ENCODE data around the gene MYRF.

Gene MYRF

DNA sequence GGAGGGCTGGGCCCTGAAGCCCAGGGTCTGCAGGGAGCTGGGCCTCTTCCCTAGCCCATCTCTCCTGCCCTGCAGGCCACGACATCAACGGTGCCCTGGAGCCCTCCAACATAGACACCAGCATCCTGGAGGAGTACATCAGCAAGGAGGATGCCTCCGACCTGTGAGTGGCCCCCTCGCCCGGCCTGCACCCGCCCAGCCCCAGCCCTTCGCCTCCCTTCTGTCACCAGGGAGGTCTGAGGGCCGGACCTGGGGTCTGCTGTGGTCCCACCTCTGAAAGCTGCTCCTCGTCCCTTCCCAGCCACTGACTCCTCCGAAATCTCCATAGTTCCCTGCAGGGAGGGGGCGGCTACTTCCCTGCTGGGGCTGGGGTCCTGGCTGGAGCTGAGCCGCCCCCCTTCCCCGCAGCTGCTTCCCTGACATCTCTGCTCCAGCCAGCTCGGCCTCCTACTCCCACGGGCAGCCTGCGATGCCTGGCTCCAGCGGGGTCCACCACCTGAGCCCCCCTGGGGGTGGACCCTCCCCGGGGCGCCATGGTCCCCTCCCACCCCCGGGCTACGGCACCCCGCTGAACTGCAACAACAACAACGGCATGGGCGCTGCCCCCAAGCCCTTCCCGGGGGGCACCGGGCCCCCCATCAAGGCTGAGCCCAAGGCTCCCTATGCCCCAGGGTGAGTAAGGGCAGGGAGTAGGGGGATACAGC lies 13.3 kb downstream of the MYRF start:
- H3K9me3 ChIP-seq (ENCODE audit: control insufficient read depth, low read length) = no peaks in the 10 kb centered on the region
- H3K4me1 ChIP-seq (ENCODE audit: control insufficient read depth, insufficient read depth, low read length) = peaks cover 48% of the 10 kb centered on the region
- H3K4me3 ChIP-seq (ENCODE audit: insufficient read depth, low read depth, low read length) = no peak overlapping the region
- no peak overlapping the region for H3K27ac ChIP-seq (ENCODE audit: insufficient read depth, low read depth, low read length, poor library complexity, severe bottlenecking)
- no peaks in the 10 kb centered on the region for H3K27me3 ChIP-seq (ENCODE audit: control insufficient read depth, insufficient read depth, low read length, poor library complexity, severe bottlenecking)
- 85 to 87% methylated on average over 26 of the region's 26 CpGs for WGBS, 2 experiments
- H3K36me3 ChIP-seq (ENCODE audit: control insufficient read depth, insufficient read depth, low read length) = no peaks in the 10 kb centered on the region

DNA sequence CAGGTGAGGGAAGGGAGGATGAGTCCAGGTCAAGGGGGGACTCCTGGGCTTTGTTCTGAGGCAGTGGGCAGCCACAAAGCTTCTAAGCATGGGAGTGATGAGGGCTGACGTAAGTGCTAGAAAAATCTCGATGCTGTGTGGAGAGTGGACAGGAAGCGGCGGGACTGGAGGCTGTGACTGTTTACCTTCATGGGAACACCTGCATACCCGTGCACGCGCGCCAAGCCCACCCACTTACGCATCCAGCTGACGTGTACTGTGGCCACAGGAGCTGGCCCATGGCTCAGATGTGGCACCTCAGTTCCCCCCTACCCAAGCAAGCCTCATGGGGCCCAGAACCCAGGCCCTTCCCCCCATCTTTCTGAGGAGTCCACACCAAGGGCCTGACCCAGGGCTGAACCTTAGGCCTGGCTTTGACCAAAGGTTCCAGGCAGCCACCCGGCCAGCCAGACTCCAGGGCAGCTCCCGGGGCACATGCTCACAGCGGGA lies 14.0 kb downstream of the MYRF start:
- Histone ChIP-seq H3K4me3 (ENCODE audit: insufficient read depth, low read depth, low read length) (no peak overlapping the region), H3K4me1 (ENCODE audit: control insufficient read depth, insufficient read depth, low read length) (peaks cover 44% of the 10 kb centered on the region), H3K27ac (ENCODE audit: insufficient read depth, low read depth, low read length, poor library complexity, severe bottlenecking) (no peak overlapping the region), H3K9me3 (ENCODE audit: control insufficient read depth, low read length) (no peaks in the 10 kb centered on the region), H3K27me3 (ENCODE audit: control insufficient read depth, insufficient read depth, low read length, poor library complexity, severe bottlenecking) (no peaks in the 10 kb centered on the region), H3K36me3 (ENCODE audit: control insufficient read depth, insufficient read depth, low read length) (no peaks in the 10 kb centered on the region)
- WGBS, 2 experiments = 93 to 94% methylated on average over 13 of the region's 13 CpGs

DNA sequence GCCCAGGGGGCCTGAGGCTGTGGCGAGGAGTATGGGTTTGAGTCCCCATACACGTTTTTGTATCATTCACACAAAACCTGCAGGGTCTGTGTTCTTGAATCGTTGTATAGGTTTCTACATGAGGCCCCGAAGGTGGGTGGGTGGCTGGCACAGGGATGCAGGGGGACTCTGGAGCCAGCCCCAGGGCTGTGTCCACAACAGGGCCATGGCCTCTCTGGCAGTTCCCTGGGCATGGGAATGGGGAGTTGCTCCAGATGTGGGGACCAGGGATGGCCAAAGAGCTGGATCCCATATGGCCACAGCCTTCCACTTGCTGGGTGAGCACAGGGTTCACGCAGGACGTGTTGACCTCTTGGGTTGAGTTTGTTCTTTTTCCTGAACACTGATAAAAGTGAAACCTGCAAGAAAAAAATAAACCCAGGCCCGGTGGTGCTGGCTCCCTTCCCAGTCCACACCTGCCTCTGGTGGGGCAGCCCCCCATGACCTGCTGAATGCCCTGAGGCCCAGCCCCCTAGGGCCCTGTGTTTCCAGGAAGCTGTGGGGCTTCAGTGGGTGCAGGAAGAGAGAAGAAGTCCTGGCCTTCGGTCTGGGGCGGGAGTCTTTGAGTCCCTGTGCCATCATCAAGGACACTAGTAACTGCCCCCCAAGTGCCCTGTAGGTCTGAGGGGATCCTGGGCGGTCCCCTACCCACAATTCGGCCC lies 16.1 kb downstream of the MYRF start:
- Histone ChIP-seq H3K36me3 (ENCODE audit: control insufficient read depth, insufficient read depth, low read length) (no peaks in the 10 kb centered on the region), H3K27me3 (ENCODE audit: control insufficient read depth, insufficient read depth, low read length, poor library complexity, severe bottlenecking) (no peaks in the 10 kb centered on the region), H3K9me3 (ENCODE audit: control insufficient read depth, low read length) (no peaks in the 10 kb centered on the region), H3K4me1 (ENCODE audit: control insufficient read depth, insufficient read depth, low read length) (peaks cover 43% of the 10 kb centered on the region), H3K27ac (ENCODE audit: insufficient read depth, low read depth, low read length, poor library complexity, severe bottlenecking) (no peak overlapping the region), H3K4me3 (ENCODE audit: insufficient read depth, low read depth, low read length) (no peak overlapping the region)
- 89 to 93% methylated on average over 11 of the region's 11 CpGs for WGBS, 2 experiments

DNA sequence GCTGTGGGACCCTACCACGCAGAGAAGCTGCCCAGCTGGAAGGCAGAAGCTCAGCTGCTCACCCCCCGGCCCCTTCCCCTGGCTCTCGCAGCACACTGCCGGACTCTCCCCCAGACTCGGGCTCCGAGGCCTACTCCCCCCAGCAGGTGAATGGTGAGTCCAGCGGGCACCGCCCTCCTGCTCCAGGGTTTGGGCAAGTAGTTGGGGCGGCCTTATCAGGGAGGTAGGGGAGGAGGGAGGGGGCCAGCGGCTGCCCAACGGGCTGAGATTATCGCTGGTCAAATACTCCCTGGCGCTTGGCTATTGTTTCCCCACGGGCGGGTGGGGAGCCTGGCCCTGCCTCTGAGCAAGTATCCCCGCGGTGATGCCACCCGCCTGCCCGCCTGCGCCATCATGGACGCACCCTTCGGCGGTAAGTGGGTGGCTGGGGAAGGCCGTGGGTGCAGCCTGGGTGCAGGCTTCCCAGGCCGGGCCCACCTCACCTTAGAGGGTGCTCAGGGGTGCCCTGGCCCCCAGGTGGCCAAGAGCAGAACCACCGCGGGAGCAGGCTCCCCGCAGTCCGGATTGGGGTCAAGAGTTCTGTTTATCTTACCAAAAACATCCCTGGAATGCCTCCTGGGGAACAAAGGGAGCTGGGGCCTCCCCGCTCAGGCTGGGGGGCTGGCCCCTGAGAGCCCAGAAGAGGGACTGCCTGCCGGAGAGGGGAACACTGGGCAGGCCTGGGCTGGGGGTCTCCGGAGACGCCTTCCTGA lies 16.9 kb downstream of the MYRF start:
- H3K4me1 ChIP-seq (ENCODE audit: control insufficient read depth, insufficient read depth, low read length) = peaks cover 42% of the 10 kb centered on the region
- H3K27ac ChIP-seq (ENCODE audit: insufficient read depth, low read depth, low read length, poor library complexity, severe bottlenecking) = no peak overlapping the region
- H3K36me3 ChIP-seq (ENCODE audit: control insufficient read depth, insufficient read depth, low read length) = no peaks in the 10 kb centered on the region
- WGBS, 2 experiments = 83 to 85% methylated on average over 33 of the region's 33 CpGs
- H3K27me3 ChIP-seq (ENCODE audit: control insufficient read depth, insufficient read depth, low read length, poor library complexity, severe bottlenecking) = no peaks in the 10 kb centered on the region
- no peak overlapping the region for H3K4me3 ChIP-seq (ENCODE audit: insufficient read depth, low read depth, low read length)
- H3K9me3 ChIP-seq (ENCODE audit: control insufficient read depth, low read length) = no peaks in the 10 kb centered on the region

DNA sequence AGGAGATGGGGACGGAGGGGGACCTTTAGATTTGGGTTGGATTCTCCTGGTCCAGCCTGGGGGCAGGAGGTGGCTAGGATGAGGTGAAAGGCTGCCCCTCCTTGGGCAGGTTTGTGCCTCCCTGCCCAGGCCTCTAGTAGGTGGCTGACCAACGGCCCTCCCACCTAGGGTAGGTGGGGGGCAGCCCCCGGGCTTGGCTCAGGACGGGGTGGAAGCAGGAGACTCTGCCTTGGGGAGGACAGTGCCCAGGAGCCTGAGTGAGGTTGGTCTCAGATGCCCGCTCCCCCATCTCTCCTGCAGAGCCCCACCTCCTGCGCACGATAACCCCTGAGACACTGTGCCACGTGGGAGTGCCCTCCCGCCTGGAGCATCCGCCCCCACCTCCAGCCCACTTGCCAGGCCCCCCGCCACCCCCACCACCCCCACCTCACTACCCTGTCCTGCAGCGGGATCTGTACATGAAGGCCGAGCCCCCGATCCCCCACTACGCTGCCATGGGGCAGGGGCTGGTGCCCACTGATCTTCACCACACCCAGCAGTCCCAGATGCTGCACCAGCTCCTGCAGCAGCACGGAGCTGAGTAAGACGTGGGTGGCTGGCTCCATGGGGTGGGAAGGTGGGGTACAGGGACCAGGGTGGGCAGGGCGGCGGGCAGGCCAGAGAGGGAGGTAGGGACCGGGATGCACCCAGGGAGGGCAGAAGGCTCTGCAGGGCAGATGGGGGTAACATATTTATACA lies 17.7 kb downstream of the MYRF start:
- no peaks in the 10 kb centered on the region for H3K27me3 ChIP-seq (ENCODE audit: control insufficient read depth, insufficient read depth, low read length, poor library complexity, severe bottlenecking)
- H3K36me3 ChIP-seq (ENCODE audit: control insufficient read depth, insufficient read depth, low read length) = no peaks in the 10 kb centered on the region
- no peaks in the 10 kb centered on the region for H3K9me3 ChIP-seq (ENCODE audit: control insufficient read depth, low read length)
- WGBS, 2 experiments = 90 to 94% methylated on average over 19 of the region's 20 CpGs
- peaks cover 34% of the 10 kb centered on the region for H3K4me1 ChIP-seq (ENCODE audit: control insufficient read depth, insufficient read depth, low read length)
- no peak overlapping the region for H3K27ac ChIP-seq (ENCODE audit: insufficient read depth, low read depth, low read length, poor library complexity, severe bottlenecking)
- H3K4me3 ChIP-seq (ENCODE audit: insufficient read depth, low read depth, low read length) = no peak overlapping the region

DNA sequence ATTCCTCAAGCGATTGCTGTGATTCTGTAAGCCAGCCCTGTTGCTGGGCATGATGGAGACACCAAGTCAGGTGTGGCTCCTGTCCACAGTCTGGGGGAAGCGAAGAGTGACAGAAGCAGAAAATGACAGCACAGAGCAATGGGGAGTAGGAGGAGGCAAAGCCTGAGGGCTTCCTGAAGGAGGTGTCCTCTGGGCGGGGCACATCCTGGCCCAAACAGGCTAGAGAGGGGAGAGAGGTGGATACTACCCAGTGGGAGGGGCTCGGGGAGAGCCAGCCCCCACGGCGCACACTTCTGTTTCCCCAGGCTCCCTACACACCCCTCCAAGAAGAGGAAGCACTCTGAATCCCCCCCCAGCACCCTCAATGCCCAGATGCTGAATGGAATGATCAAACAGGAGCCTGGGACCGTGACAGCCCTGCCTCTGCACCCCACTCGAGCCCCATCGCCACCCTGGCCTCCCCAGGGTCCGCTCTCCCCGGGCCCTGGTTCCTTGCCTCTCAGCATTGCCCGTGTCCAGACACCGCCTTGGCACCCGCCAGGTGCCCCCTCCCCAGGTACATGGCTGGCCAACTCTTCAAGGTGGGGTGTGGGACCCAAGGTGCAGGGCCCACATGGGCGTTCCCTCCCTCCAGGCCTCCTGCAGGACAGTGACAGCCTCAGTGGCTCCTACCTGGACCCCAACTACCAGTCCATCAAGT lies 18.9 kb downstream of the MYRF start:
- H3K9me3 ChIP-seq (ENCODE audit: control insufficient read depth, low read length) = no peaks in the 10 kb centered on the region
- peaks cover 23% of the 10 kb centered on the region for H3K4me1 ChIP-seq (ENCODE audit: control insufficient read depth, insufficient read depth, low read length)
- WGBS, 2 experiments = 90 to 91% methylated on average over 15 of the region's 15 CpGs
- no peaks in the 10 kb centered on the region for H3K27me3 ChIP-seq (ENCODE audit: control insufficient read depth, insufficient read depth, low read length, poor library complexity, severe bottlenecking)
- H3K4me3 ChIP-seq (ENCODE audit: insufficient read depth, low read depth, low read length) = no peak overlapping the region
- H3K36me3 ChIP-seq (ENCODE audit: control insufficient read depth, insufficient read depth, low read length) = no peaks in the 10 kb centered on the region
- H3K27ac ChIP-seq (ENCODE audit: insufficient read depth, low read depth, low read length, poor library complexity, severe bottlenecking) = no peak overlapping the region

DNA sequence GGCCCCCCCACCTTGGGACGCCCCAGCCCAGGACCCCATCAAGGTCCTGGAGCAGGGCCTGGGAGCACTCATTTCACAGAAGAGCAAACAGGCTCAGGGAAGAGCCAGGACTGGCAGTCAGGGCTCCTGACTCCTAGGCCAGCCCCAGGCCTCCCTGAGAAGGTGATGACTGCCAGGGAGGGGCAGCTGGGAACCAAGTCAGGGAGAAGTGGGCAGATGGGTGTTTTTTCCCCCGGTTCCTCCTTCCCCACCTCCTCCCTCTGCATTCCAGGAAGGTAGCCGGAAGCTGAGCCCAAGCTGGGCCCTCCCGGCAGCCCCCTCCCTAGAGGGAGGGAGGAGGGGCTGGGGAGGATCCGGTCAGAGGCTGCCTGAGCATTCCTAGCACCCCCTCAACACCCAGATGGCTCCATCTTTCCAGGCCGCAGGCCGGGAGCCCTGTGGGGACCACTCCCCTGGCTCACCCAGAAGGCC lies 19.6 kb downstream of the MYRF start:
- WGBS, 2 experiments = 54 to 62% methylated on average over 6 of the region's 7 CpGs
- Histone ChIP-seq H3K4me1 (ENCODE audit: control insufficient read depth, insufficient read depth, low read length) (peaks cover 23% of the 10 kb centered on the region), H3K4me3 (ENCODE audit: insufficient read depth, low read depth, low read length) (no peak overlapping the region), H3K9me3 (ENCODE audit: control insufficient read depth, low read length) (no peaks in the 10 kb centered on the region), H3K27ac (ENCODE audit: insufficient read depth, low read depth, low read length, poor library complexity, severe bottlenecking) (no peak overlapping the region), H3K36me3 (ENCODE audit: control insufficient read depth, insufficient read depth, low read length) (no peaks in the 10 kb centered on the region), H3K27me3 (ENCODE audit: control insufficient read depth, insufficient read depth, low read length, poor library complexity, severe bottlenecking) (no peaks in the 10 kb centered on the region)

DNA sequence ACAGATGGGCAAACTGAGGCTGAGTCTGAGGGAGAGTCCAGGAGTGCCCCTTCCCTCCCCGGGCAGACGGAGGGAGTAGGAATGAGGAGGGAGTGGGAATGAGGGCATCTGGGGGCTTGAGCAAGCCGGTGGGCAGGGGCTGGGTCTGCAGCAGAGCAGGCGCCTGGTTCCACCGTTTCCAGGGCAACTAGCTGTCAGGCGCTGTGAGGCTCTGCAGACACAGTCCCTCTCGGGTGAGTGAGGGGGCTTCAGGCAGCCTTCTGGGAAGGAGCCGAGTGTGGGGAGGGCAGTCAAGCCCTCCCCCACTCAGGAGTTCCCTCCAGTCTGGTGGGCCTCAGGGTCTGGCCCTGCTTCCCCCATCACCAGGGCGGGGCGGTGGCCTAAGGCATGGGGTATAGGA lies 20.9 kb downstream of the MYRF start:
- H3K27ac ChIP-seq (ENCODE audit: insufficient read depth, low read depth, low read length, poor library complexity, severe bottlenecking) = no peak overlapping the region
- H3K4me3 ChIP-seq (ENCODE audit: insufficient read depth, low read depth, low read length) = no peak overlapping the region
- no peaks in the 10 kb centered on the region for H3K36me3 ChIP-seq (ENCODE audit: control insufficient read depth, insufficient read depth, low read length)
- 66 to 76% methylated on average over 10 of the region's 10 CpGs for WGBS, 2 experiments
- H3K27me3 ChIP-seq (ENCODE audit: control insufficient read depth, insufficient read depth, low read length, poor library complexity, severe bottlenecking) = no peaks in the 10 kb centered on the region
- peaks cover 23% of the 10 kb centered on the region for H3K4me1 ChIP-seq (ENCODE audit: control insufficient read depth, insufficient read depth, low read length)
- H3K9me3 ChIP-seq (ENCODE audit: control insufficient read depth, low read length) = no peaks in the 10 kb centered on the region

DNA sequence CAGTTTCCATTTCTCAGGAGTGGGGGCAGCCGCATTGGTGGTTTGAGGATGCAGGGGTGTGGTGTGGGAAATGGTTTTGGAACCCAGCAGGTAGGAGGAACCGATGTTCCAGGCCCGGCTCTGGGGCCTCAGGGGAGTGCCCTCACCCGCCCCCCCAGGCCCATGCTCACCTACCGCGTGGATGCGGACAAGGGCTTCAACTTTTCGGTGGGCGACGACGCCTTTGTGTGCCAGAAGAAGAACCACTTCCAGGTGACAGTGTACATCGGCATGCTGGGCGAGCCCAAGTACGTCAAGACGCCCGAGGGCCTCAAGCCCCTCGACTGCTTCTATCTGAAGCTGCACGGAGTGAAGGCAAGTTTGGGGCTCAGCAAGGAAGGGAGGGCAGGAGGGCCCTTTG lies 21.4 kb downstream of the MYRF start:
- Histone ChIP-seq H3K4me3 (ENCODE audit: insufficient read depth, low read depth, low read length) (no peak overlapping the region), H3K27me3 (ENCODE audit: control insufficient read depth, insufficient read depth, low read length, poor library complexity, severe bottlenecking) (no peaks in the 10 kb centered on the region), H3K36me3 (ENCODE audit: control insufficient read depth, insufficient read depth, low read length) (no peaks in the 10 kb centered on the region), H3K27ac (ENCODE audit: insufficient read depth, low read depth, low read length, poor library complexity, severe bottlenecking) (no peak overlapping the region), H3K9me3 (ENCODE audit: control insufficient read depth, low read length) (no peaks in the 10 kb centered on the region), H3K4me1 (ENCODE audit: control insufficient read depth, insufficient read depth, low read length) (peaks cover 23% of the 10 kb centered on the region)
- WGBS, 2 experiments = 95% methylated on average over 18 of the region's 18 CpGs
